Measurements from ENCODE around the gene PEX19.

- TF ChIP-seq ZNF384 (IDR thresholded peaks at IDR 0.05), result no peak
- TF ChIP-seq HDGF (IDR thresholded peaks at IDR 0.05; ENCODE audit: borderline replicate concordance), result no peak
- TF ChIP-seq CTBP1 (IDR thresholded peaks at IDR 0.05; ENCODE audit: borderline replicate concordance), result no peak
These were observed 7.6 kb downstream of the PEX19 start for GRCh38 chr1:160277330-160277729.

All from HEK293T (cell line).